ENCODE results near the gene PABPC4L. TPM values are rescaled to one million over a fixed set of nuclear protein-coding genes. Genes with fewer than 3 reads are reported as not detected.

Gene PABPC4L
- total RNA-seq, 1 donor from 2014 or later = 3.2 TPM

- Mint-ChIP-seq H3K27me3 (ENCODE audit: low read depth) (no peaks in the 10 kb centered on the region), H3K4me1 (ENCODE audit: low read depth) (peaks cover 3% of the 10 kb centered on the region), H3K9me3 (ENCODE audit: low read depth) (peaks cover 14% of the 10 kb centered on the region), H3K27ac (ENCODE audit: unreplicated experiment) (no peak overlapping the region), H3K4me3 (ENCODE audit: unreplicated experiment) (no peak overlapping the region), H3K36me3 (ENCODE audit: low read depth) (peaks cover 4% of the 10 kb centered on the region)
- DNase-seq (ENCODE audit: low spot score) = no peak
- TF ChIP-seq, protein P1, sequence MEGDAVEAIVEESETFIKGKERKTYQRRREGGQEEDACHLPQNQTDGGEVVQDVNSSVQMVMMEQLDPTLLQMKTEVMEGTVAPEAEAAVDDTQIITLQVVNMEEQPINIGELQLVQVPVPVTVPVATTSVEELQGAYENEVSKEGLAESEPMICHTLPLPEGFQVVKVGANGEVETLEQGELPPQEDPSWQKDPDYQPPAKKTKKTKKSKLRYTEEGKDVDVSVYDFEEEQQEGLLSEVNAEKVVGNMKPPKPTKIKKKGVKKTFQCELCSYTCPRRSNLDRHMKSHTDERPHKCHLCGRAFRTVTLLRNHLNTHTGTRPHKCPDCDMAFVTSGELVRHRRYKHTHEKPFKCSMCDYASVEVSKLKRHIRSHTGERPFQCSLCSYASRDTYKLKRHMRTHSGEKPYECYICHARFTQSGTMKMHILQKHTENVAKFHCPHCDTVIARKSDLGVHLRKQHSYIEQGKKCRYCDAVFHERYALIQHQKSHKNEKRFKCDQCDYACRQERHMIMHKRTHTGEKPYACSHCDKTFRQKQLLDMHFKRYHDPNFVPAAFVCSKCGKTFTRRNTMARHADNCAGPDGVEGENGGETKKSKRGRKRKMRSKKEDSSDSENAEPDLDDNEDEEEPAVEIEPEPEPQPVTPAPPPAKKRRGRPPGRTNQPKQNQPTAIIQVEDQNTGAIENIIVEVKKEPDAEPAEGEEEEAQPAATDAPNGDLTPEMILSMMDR (IDR thresholded peaks at IDR 0.05) = no peak
These were observed 11.6 kb downstream of the PABPC4L start for GRCh38 chr4:134189949-134190348.

DNA sequence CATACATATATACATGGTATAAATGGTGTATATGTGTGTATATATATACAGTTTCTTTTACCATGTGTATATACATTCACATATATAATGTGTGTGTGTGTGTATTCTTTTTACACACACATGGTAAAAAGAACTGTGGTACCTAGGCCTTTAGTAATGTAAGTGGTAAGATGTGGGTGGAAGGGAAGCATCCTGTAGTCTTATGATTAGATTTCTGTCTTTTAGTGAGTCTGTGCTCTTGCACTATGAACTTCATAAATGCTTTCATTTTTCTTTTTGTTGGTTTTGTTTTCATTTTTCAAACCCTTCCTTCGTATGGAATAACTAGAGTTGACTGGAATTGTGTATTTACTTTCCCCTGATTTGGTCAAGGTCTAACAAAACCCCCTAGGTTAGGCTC, 12.1 kb downstream of the PABPC4L start:
- H3K36me3 Mint-ChIP-seq (ENCODE audit: low read depth) = peaks cover 4% of the 10 kb centered on the region
- H3K27me3 Mint-ChIP-seq (ENCODE audit: low read depth) = no peaks in the 10 kb centered on the region
- no peak overlapping the region for H3K27ac Mint-ChIP-seq (ENCODE audit: unreplicated experiment)
- no peak overlapping the region for H3K4me3 Mint-ChIP-seq (ENCODE audit: unreplicated experiment)
- DNase-seq (ENCODE audit: low spot score) = no peak
- TF ChIP-seq, protein P1 (IDR thresholded peaks at IDR 0.05) = no peak
- peaks cover 3% of the 10 kb centered on the region for H3K4me1 Mint-ChIP-seq (ENCODE audit: low read depth)
- H3K9me3 Mint-ChIP-seq (ENCODE audit: low read depth) = peaks cover 17% of the 10 kb centered on the region

GRCh38 chr4:134178706-134179105, 22.9 kb downstream of the PABPC4L start:
- Mint-ChIP-seq H3K4me3 (ENCODE audit: unreplicated experiment) (no peak overlapping the region), H3K27me3 (ENCODE audit: low read depth) (no peaks in the 10 kb centered on the region), H3K9me3 (ENCODE audit: low read depth) (peaks cover 38% of the 10 kb centered on the region), H3K4me1 (ENCODE audit: low read depth) (peaks cover 8% of the 10 kb centered on the region), H3K36me3 (ENCODE audit: low read depth) (peaks cover 6% of the 10 kb centered on the region), H3K27ac (ENCODE audit: unreplicated experiment) (no peak overlapping the region)
- TF ChIP-seq, protein P1 (IDR thresholded peaks at IDR 0.05) = no peak
- DNase-seq (ENCODE audit: low spot score) = no peak

- peaks cover 33% of the 10 kb centered on the region for H3K9me3 Mint-ChIP-seq (ENCODE audit: low read depth)
- DNase-seq (ENCODE audit: low spot score) = no peak
- no peaks in the 10 kb centered on the region for H3K27me3 Mint-ChIP-seq (ENCODE audit: low read depth)
- peaks cover 3% of the 10 kb centered on the region for H3K36me3 Mint-ChIP-seq (ENCODE audit: low read depth)
- TF ChIP-seq, protein P1 (IDR thresholded peaks at IDR 0.05) = no peak
- peaks cover 8% of the 10 kb centered on the region for H3K4me1 Mint-ChIP-seq (ENCODE audit: low read depth)
- H3K4me3 Mint-ChIP-seq (ENCODE audit: unreplicated experiment) = no peak overlapping the region
- no peak overlapping the region for H3K27ac Mint-ChIP-seq (ENCODE audit: unreplicated experiment)
These were observed 27.3 kb downstream of the PABPC4L start for GRCh38 chr4:134174271-134174670.

- Mint-ChIP-seq H3K4me3 (ENCODE audit: unreplicated experiment) (no peak overlapping the region), H3K9me3 (ENCODE audit: low read depth) (peaks cover 15% of the 10 kb centered on the region), H3K27ac (ENCODE audit: unreplicated experiment) (no peak overlapping the region), H3K4me1 (ENCODE audit: low read depth) (no peaks in the 10 kb centered on the region), H3K27me3 (ENCODE audit: low read depth) (no peaks in the 10 kb centered on the region), H3K36me3 (ENCODE audit: low read depth) (no peaks in the 10 kb centered on the region)
- DNase-seq (ENCODE audit: low spot score) = no peak
- TF ChIP-seq, protein P1 (IDR thresholded peaks at IDR 0.05) = no peak
These were observed 41.4 kb downstream of the PABPC4L start for GRCh38 chr4:134160211-134160610.

Measured in chondrocyte (in vitro differentiated cells).